Subcutaneous preadipocyte (primary cell): ENCODE data around the gene SLC16A2. TPM values are rescaled to one million over a fixed set of nuclear protein-coding genes. Genes with fewer than 3 reads are reported as not detected.

ENCODE experiments used
- small RNA-seq: library from RNA; depleted of rRNA; stranded (forward); fragments of <200 nt; gene quantifications from one replicate; pipeline ENCODE3, GENCODE V24; 2012
- total RNA-seq: library from RNA; depleted of rRNA; stranded (reverse); fragments of >200 nt; gene quantifications from 2 replicates; pipeline ENCODE4 v1.2.3, GENCODE V29; 2012

The SLC16A2 gene
- 9.2 and 9.6 TPM in 2 replicates for total RNA-seq

DNA sequence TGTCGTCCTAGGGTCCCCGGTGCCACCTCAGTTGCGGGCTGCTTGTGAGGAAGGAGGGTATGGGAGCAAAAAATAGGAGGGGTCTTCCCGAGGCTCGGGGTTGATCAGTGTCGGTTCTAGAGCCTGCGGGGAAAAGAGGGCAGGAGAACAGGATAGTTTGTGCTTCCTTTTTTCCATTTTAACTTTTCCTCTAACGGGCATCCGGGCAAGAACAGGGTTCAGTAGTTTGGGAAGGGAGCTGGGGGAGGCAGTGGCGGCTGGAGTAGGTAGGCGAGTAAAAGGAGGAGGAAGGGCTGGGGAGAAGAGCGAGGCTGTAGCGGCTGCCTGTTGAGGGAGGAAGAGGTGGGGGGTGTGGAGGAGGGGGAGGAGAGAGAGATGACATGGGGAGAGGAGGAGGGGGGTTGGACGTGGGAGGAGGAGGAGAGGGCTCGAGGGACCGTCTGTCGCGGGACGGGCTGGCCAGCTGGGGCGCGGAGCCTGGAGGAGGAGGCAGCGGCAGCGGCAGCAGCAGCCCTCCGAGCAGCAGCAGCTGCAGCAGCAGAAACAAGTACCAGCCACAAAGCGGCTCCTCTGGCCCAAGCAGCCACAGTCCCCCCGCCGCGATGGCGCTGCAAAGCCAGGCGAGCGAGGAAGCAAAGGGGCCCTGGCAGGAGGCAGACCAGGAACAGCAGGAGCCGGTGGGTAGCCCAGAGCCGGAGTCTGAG is at the start of gene SLC16A2:
Gene SLC16A2 (plus strand): TSS at position 458 of the 704 bp plus-strand sequence. CDS start 145 bp downstream, at position 603.

Small RNA genes within 50 kb of the gene (small RNA-seq; reads per million reads assigned to genes)
- gene RN7SL790P, result not detected

Other genes starting within 250 kb of the SLC16A2 start
- not detected in 2 replicates for gene ZCCHC13, start 117.3 kb upstream of the SLC16A2 start, total RNA-seq
- 44.8 and 60.0 TPM in 2 replicates for gene RLIM, start 193.1 kb downstream of the SLC16A2 start, total RNA-seq